Stimulated activated CD4-positive, alpha-beta T cell treated with anti-CD3 and anti-CD28 coated beads, Interleukin-15, amount 100 ng/mL, for 24 hours (primary cell): ENCODE results near the gene ASCC1.

ENCODE experiments used
- DNase-seq: peaks from one replicate; pipeline ENCODE4 v3.0.0-alpha.2; 2020

Gene ASCC1

GRCh38 chr10:72096115-72097000 is 119.7 kb downstream of the ASCC1 start:
- peak; percentile 73 for DNase-seq

- DNase-seq: no peak
Measured at GRCh38 chr10:72095195-72095594, 120.9 kb downstream of the ASCC1 start.

DNA sequence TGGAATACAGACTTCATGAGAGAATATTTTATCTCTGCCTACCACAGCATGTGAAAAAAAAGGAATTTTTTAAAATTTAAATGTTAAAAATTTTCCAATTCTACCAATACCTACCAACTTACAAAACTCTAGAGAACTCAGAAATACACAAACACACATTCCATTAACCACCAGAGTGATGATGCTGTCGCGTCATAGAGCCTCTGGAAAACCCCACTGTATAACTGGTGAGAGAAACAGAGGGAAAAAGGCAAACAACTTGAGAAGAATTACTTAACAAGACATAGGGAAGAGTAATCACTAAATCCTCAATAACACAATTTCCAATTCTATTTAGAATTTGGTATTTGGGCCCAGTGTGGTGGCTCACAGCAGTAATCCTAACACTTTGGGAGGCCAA is 121.5 kb downstream of the ASCC1 start:
- DNase-seq: no peak

- no peak for DNase-seq
Measured at GRCh38 chr10:72093450-72093849, 122.6 kb downstream of the ASCC1 start.

GRCh38 chr10:72092987-72093386 is 123.1 kb downstream of the ASCC1 start:
- no peak for DNase-seq

- DNase-seq: no peak
Measured at GRCh38 chr10:72092171-72092924, 123.7 kb downstream of the ASCC1 start.

GRCh38 chr10:72090326-72090725 is 125.8 kb downstream of the ASCC1 start:
- no peak for DNase-seq

GRCh38 chr10:72089618-72090017 is 126.5 kb downstream of the ASCC1 start:
- DNase-seq: no peak

DNA sequence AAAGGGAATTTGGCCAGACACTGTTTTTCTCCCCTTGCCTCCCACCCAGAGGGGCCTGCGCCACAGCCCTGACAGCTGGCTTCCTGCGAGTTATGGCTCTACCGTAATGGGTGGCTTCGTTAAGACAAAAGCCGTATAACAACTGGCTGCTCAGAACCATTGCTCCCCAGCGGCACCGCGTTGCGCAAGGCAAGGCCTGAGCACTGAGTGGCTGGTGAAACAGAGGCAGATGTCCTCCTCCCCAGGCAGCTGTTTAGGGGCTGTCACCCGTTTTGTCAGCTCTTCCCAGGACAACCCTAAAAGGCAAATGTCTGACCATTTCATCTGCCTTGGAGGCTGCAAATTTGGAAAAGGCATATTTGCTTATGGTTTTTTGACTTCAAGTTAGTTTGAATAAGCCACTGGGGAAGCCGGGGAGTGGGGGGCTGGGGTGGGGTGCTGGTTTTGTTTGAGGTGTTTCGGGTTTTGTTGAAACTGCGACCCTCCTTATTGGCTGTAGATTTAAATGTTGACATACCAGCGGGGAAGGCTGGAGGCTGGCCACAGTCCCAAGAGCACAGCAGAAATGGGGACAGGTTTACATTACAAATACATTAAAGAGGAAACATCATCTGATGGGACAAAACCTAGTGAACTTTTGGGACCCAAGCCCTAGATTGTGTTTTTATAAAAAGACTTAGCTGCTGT is 127.0 kb downstream of the ASCC1 start:
- DNase-seq: peak; percentile 68

DNA sequence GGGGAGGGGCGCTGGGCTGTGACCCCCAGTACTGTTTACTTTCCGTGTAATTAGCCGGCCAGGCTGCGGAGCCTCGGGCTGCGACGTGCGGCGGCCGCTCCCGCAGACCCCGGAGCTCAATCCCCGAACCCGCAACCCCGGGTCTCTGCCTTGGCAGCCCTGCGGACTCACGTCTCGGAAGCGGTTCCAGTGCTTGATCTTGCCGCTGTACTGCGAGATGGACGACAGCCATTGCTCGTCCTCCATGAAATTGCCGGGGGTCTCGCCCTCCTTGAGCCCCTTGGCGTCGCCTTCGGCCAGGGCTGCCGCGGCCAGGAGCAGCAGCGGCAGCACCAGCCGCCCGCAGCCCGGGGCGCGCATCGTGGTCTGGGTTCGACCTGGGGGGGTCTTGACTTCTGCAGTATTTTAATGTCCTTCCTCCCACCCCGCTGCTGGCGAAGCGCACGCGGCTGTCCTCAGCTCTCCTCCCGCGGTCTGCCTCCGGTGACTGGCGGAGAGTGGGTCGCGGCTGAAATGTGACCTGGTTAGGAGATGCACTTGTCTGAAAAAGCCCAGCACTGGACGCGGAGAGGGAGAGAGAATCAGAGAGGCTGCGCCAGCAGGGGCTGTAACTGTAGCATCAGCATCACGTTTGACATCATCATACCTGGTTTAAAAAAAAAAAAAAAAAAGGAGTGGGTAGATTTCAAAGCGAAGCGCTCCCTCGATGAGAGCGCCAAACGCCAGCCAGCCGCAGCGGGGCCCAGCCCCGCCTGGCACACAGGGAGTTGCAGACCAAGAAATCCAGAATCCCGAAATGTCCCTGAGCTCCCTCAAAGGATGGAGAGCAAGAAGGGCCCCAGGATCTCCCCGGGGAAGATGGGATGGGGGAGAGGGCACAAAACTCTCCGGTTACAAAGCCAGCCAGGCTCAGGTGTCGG is 127.8 kb downstream of the ASCC1 start, which contains the start of gene SPOCK2:
TSS of gene SPOCK2 (minus strand) at position 583 of the 920 bp plus-strand sequence. CDS start at position 360, 223 bp downstream.
- DNase-seq: peak; percentile 75

GRCh38 chr10:72087392-72087968 is 128.6 kb downstream of the ASCC1 start:
- peak; percentile 63 for DNase-seq

GRCh38 chr10:72086466-72087391 is 129.3 kb downstream of the ASCC1 start:
- DNase-seq: peak; percentile 74

DNA sequence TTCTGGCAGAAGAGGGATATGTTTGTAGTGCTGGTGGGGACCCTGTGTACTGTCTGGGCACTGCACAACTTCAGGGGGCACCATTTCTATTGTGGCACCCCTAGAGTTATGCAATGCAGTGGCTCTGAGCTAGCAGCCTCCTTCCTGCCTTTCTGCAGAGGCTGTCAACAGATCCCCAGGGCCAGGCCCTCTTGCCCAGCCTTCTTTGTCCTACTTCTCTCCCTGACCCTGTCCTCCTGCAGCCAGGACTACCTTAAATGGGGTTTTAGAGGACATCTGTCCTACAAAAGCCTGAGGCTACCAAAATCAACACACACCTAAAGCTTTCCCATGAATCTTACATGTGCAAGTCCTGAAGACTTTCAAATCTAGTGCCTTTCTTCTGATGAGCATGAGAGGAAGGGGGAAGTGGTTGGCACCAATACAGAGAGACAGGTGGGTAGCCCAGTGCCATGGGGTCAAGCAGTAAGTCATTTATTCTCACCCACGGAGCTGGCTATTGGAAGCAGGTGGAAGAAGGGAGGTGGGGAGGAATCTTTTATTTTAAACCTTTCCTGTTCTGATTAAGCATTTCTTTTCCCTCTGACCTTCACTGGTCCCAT is 130.1 kb downstream of the ASCC1 start:
- no peak for DNase-seq

- DNase-seq: no peak
Measured at GRCh38 chr10:72085166-72085565, 130.9 kb downstream of the ASCC1 start.

DNA sequence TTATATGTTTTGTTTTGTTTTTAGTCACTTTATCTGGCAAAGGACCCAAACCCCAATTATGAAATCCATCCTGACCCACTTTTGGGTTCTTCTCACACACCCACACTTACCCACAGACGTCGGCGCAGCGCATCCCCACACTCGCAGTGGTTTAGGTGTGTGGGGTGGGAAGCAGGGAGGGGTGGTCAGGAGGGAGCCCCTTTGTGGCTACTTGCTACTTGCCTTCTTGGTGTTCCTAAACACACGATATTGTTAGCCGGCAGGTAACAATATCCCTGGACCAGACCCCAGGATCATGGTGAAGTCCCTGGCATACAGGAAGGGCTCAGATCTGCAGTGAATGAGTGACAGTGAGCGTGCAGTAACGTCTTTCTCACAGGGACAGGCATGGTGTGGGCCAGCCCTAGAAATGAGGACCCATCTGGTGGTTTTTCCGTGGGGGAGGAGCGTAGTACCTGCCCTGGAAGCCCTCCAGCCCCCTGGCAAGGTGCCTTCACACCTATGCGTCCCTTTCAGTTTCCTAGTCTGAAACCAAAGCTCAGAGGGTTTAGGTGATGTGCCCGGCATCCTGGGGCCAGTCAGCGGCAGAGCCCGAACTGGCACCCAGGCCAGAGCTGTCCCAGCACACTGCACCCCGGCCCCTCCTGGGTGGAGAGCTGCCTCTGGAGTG is 132.2 kb downstream of the ASCC1 start:
- DNase-seq: peak; percentile 75

DNA sequence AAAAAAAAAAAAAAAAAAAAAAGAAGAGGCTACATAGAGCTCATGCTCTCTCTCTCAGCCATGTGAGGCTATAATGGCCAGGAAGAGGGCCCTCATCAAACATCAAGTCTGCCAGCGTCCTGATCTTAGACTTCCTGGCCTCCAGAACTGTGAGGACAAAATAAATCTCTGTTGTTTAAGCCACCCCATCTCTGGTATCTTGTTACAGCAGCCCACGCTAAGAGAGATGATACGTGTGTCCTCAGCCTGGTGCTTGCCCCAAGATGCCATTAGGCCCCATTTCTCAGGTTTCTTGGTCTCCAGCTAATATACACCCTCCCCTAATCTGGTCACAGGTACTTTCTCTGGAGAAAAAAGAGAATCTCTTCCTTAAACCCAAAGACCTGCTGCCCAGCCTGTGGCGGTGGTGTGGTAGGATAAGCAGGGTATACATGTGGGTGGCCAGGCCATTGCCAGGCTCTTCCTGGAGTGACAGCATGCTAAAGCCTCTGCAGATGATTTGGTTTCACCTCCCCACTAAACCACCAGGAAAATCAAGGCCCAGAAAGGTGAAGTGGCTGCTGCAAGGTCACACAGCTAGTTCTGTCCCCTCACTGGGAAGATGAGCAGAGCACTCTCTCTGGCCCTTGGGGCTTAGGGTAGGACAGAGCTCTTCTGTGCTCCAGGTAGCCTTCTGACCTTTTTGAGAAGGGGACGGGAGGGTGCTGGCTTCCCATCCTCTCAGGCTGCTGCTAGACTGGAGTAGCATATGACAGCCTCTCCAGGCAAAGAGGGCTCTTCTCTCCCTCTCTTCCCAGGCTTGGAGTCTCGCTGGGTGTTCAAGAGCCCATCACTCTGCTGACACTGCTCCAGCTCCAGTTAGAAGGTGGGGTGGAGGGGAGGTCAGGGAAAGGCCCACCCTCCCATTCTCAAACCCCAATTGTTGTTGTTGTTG is 133.0 kb downstream of the ASCC1 start:
- DNase-seq: no peak

DNA sequence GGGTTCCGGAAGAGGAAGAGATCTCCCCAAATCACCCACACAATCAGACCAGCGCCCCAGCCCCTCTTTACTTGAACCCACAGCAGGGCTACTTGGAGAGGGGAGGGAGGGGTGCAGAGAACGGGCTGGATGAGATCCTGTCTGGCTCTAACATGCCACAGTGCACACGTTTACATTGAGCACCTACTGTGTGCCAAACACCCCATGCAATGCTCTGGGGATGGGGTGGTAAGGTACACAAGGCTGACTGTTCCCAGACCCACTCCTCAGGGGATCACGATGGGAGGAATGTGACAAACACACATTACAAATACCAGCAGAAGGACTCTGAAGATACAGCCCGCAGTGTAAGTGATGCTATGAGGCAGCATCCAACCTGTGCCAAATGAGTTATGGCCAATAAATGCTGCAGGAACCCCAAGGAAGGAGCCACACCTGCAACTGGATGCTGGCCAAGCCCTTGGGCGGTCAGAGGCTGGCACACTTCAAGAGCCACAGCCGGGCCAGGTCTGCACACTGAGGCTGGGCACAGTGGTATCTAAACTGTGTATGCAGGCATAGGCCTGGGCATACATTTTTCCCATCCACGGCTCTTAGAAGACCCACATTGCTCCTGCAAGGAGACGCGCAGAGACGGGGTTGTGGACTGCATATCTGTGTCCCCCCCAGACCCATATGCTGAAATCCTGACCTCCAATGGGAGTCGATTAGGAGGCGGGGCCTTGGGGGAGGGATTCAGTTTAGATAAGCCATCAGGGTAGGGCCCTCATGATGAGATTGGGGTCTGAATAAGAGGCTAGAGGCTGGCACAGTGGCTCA is 134.1 kb downstream of the ASCC1 start:
- no peak for DNase-seq

DNA sequence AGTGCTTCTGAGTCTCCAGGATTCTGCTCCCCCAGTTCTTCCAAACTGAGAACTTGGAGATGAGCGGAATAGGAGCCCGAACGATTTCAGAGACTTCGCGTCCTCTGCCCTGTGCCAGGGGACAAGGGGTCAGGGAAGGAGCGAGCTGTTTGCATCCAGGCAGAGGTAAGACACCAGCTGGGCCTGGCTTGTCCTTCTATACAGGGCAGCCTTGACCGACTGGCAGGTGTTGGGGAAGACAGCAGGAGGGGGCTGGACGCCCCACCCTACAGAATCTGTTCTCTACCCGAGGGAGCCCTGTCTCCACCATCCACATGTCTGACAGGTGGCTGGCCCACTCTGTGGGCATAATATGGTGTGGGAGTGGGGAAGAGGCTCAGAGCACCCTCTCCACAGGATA is 134.9 kb downstream of the ASCC1 start:
- DNase-seq: no peak
